Left ventricle myocardium inferior (tissue), 1 donor: ENCODE measurements around the gene MYO18B. TPM values are rescaled to one million over a fixed set of nuclear protein-coding genes. Genes with fewer than 3 reads are reported as not detected.

ENCODE experiments used
- DNase-seq: peaks from one replicate; pipeline ENCODE4 v3.0.0-alpha.2; 2020
- H3K27ac ChIP-seq: fragments of 200-600 bp; replicated peaks from 2 replicates; pipeline ENCODE4 v1.8.0; 2021
- H3K27me3 ChIP-seq: fragments of 200-600 bp; 2 replicates; pipeline ENCODE4 v1.8.0; 2021; ENCODE audit warnings: low read depth
- H3K36me3 ChIP-seq: fragments of 200-600 bp; 2 replicates; pipeline ENCODE4 v1.8.0; 2021
- H3K4me1 ChIP-seq: fragments of 200-600 bp; 2 replicates; pipeline ENCODE4 v1.8.0; 2021
- H3K4me3 ChIP-seq: fragments of 200-600 bp; 2 replicates; pipeline ENCODE4 v1.8.0; 2021; ENCODE audit warnings: mild to moderate bottlenecking, moderate library complexity
- H3K9me3 ChIP-seq: fragments of 200-600 bp; replicated peaks from 2 replicates; pipeline ENCODE4 v1.8.0; 2021
- intact Hi-C: fragments of 100-400 bp; cut with micrococcal nuclease; formaldehyde crosslinking; loops from one replicate; pipeline ENCODE4 v1.11.0; 2022
- total RNA-seq: library from RNA; stranded (reverse); fragmentation: NEBNext Ultra II Directional; extraction: Animal tissue kit (Norgen Biotek cat#: 25700); gene quantifications from one replicate; pipeline ENCODE4 v1.2.1, GENCODE V29; 2021
- TF ChIP-seq, protein P1 (sequence below): fragments of 200-600 bp; IDR thresholded peaks from 2 replicates; pipeline ENCODE4 v1.8.0; 2021; ENCODE audit warnings: antibody characterized with exemption, mild to moderate bottlenecking, borderline replicate concordance
- donor health status: DM: no; HTN: yes; CAD: no; lungs with severe emphysema.

The MYO18B gene
- total RNA-seq, 1 donor from 2014 or later, result 163 TPM

DNA sequence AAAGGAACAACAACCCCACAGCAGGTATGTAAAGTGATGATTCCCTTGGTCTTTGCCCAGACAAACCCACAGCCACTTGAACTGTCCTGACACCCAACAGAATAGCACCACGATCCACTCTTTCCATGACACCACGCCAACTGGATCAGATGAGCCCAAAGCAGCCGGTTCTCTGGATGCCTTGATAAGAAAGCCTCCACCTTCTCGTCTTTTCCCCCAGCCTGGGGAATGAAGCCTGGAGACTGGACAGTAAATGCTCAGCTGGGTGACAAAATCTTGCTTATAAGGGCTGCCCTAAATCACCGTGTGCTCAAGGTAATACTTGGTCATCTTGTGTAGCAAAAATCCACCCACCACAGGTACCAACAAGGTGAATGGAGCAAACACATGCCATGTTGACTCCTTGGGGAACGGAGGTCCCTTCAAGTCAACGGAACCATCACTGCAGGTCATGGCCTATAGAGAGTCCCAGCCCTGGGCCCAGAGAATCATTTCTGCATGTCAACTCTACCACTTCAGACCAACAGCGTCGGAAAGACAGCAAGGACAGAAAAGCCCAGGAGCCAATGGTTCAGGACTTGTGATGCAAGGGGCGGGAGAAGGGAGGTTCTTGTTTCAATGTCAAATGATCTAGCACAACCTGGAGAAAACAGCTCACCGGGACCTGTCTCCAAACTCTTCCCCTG lies 2.2 kb upstream of the MYO18B start:
- TF ChIP-seq, protein P1, sequence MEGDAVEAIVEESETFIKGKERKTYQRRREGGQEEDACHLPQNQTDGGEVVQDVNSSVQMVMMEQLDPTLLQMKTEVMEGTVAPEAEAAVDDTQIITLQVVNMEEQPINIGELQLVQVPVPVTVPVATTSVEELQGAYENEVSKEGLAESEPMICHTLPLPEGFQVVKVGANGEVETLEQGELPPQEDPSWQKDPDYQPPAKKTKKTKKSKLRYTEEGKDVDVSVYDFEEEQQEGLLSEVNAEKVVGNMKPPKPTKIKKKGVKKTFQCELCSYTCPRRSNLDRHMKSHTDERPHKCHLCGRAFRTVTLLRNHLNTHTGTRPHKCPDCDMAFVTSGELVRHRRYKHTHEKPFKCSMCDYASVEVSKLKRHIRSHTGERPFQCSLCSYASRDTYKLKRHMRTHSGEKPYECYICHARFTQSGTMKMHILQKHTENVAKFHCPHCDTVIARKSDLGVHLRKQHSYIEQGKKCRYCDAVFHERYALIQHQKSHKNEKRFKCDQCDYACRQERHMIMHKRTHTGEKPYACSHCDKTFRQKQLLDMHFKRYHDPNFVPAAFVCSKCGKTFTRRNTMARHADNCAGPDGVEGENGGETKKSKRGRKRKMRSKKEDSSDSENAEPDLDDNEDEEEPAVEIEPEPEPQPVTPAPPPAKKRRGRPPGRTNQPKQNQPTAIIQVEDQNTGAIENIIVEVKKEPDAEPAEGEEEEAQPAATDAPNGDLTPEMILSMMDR, result no peak
- intact Hi-C loops, result no loop called here
- no peak for DNase-seq
- Histone ChIP-seq H3K27me3 (no peaks in the 10 kb centered on the region), H3K4me1 (peaks cover 7% of the 10 kb centered on the region), H3K27ac (no peak overlapping the region), H3K4me3 (no peak overlapping the region), H3K9me3 (no peaks in the 10 kb centered on the region), H3K36me3 (no peaks in the 10 kb centered on the region)

DNA sequence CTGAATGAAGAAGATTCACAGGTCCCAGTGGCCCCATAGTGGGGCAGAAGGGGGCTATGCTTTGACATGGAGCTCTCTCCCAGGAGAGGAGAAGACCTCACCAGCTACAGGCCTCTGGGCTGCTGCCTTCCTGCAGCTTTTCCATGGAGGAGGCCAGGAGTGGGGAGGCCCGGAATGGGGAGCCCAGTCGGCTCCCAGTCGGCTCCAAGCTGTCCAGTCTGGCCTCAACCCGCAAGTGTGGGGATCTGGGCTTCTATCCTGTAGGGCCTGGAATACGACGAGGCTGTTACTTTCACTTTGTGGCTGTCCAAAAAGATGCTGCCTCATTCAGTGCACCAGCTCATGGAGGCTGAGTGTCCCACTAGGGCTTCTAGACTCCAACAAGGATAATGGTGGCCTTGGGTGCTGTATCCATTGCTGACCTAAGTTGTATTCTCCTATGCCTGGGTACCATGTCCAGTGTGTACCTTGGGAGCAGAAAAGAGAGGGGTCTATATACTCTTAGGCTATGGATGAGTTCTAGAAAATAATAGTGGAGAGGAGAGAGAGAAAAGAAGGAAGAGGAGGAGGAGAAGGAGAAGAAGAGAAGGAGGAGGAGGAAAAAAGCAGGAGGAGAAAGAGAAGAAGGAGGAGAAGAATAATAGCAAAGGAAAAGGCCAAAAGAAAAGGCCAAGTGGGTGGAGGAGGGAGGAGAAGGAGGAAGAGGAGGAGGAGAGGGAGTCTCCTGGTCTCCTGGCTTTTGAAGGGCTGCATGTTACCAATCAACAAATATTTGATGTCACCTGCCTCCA lies 1.1 kb downstream of the MYO18B start:
- Histone ChIP-seq H3K27ac (peak overlapping the region; percentile 91), H3K9me3 (no peaks in the 10 kb centered on the region), H3K4me3 (peak overlapping the region; percentile 71), H3K36me3 (no peaks in the 10 kb centered on the region), H3K4me1 (peaks cover 38% of the 10 kb centered on the region), H3K27me3 (no peaks in the 10 kb centered on the region)
- intact Hi-C loops, result no loop called here
- TF ChIP-seq, protein P1, result no peak
- no peak for DNase-seq

- TF ChIP-seq, protein P1, result no peak
- DNase-seq, result no peak
- Histone ChIP-seq H3K9me3 (no peaks in the 10 kb centered on the region), H3K27me3 (no peaks in the 10 kb centered on the region), H3K36me3 (no peaks in the 10 kb centered on the region), H3K4me1 (peaks cover 54% of the 10 kb centered on the region), H3K27ac (peak overlapping the region; percentile 74), H3K4me3 (peak overlapping the region; percentile 71)
- intact Hi-C loops, result no loop called here
Observed at GRCh38 chr22:25744694-25745093, 2.7 kb downstream of the MYO18B start.

- Histone ChIP-seq H3K4me1 (peaks cover 61% of the 10 kb centered on the region), H3K27ac (peak overlapping the region; percentile 74), H3K4me3 (peak overlapping the region; percentile 71), H3K27me3 (no peaks in the 10 kb centered on the region), H3K9me3 (no peaks in the 10 kb centered on the region), H3K36me3 (no peaks in the 10 kb centered on the region)
- TF ChIP-seq, protein P1, result no peak
- no peak for DNase-seq
- intact Hi-C loops, result no loop called here
Observed at GRCh38 chr22:25745341-25746011, 3.5 kb downstream of the MYO18B start.

GRCh38 chr22:25746012-25746373 lies 4.0 kb downstream of the MYO18B start:
- DNase-seq, result no peak
- Histone ChIP-seq H3K4me3 (peak overlapping the region; percentile 71), H3K27me3 (no peaks in the 10 kb centered on the region), H3K4me1 (peaks cover 67% of the 10 kb centered on the region), H3K36me3 (no peaks in the 10 kb centered on the region), H3K27ac (peak overlapping the region; percentile 74), H3K9me3 (no peaks in the 10 kb centered on the region)
- TF ChIP-seq, protein P1, result no peak
- intact Hi-C loops, result no loop called here
